K562 (cell line): Measurements from ENCODE around the gene RRAS. TPM values are rescaled to one million over a fixed set of nuclear protein-coding genes. Genes with fewer than 3 reads are reported as not detected.
A peak's percentile ranks its signal among the peaks of the same experiment; 100 is the strongest.

Experiments used
- ATAC-seq: fragments of 200-7000 bp; cut with Tn5 transposase; 3 replicates; pipeline ENCODE4 v1.9.1; 2020; ENCODE audit warnings: moderate library complexity
- BruUV-seq: library from RNA; stranded (reverse); fragments of 400-500 nt; replicated peaks from 2 replicates; lab custom pipeline; 2021; lab: Mats Ljungman, UMichigan
- CTCF ChIA-PET: fragments of 300-600 bp; formaldehyde crosslinking; extraction: SDS; loops from one replicate; lab custom pipeline; 2021; ENCODE audit warnings: low intra/inter-chr PET ratio; lab: Yijun Ruan, JAX
- POLR2A ChIA-PET: fragments of 300-600, 350-650 bp; sonication (Branson Sonifier 250); formaldehyde crosslinking; extraction: SDS; loops from one replicate; lab custom pipeline; 2021; ENCODE audit warnings: antibody characterized with exemption, inconsistent platforms; lab: Yijun Ruan, JAX
- DNase-seq, 4 experiments: peaks; one replicate each; pipeline versions ENCODE4 v3.0.0 to v3.0.0-alpha.2; 2011 to 2018; ENCODE audit warnings: low spot score in 3 of 4, mixed read lengths in 3 of 4; ENCODE audit errors: extremely low read depth in 1 of 4
- FAIRE-seq: peaks from 2 replicates; lab custom pipeline; 2011; peaks lifted over from hg19 to GRCh38; lab: Jason Lieb, UNC
- H2AFZ ChIP-seq: 2 replicates; pipeline ENCODE4 v1.6.0; 2011; ENCODE audit warnings: low read depth, low read length, control low read depth, inconsistent platforms
- H3K27ac ChIP-seq: fragments of 200-600 bp; 3 replicates; pipeline ENCODE4 v1.8.0; 2011; ENCODE audit warnings: low read depth, mild to moderate bottlenecking, control low read depth, inconsistent platforms, low read length, moderate library complexity, mixed read lengths; ENCODE audit errors: extremely low read depth
- H3K27me3 ChIP-seq, 2 experiments: fragments of 300-600 bp in 1 of 2; 2 replicates in 1 of 2; 3 replicates in 1 of 2; pipeline versions ENCODE4 v1.6.0 to v1.8.0; 2011; ENCODE audit warnings: inconsistent platforms in 2 of 2, low read length in 2 of 2, mild to moderate bottlenecking in 1 of 2, mixed read lengths in 1 of 2, moderate library complexity in 1 of 2; ENCODE audit not compliant: control insufficient read depth in 2 of 2, insufficient read depth in 2 of 2
- H3K36me3 ChIP-seq: fragments of 300-600 bp; 3 replicates; pipeline ENCODE4 v1.8.0; 2011; ENCODE audit warnings: mild to moderate bottlenecking, low read length, inconsistent platforms; ENCODE audit not compliant: control insufficient read depth, insufficient read depth
- H3K4me1 ChIP-seq, 2 experiments: fragments of 200-600 bp in 1 of 2; replicated peaks in 1 of 2; 2 replicates in 1 of 2; 3 replicates in 1 of 2; pipeline versions ENCODE4 v1.5.1 to v1.8.0; 2011; ENCODE audit warnings: inconsistent platforms in 2 of 2, low read length in 2 of 2, mild to moderate bottlenecking in 1 of 2, mixed read lengths in 1 of 2, moderate library complexity in 1 of 2; ENCODE audit not compliant: control insufficient read depth in 2 of 2, insufficient read depth in 2 of 2
- H3K4me2 ChIP-seq: 2 replicates; pipeline ENCODE4 v1.6.1; 2011; ENCODE audit warnings: low read length, control low read depth, inconsistent platforms, mixed read lengths; ENCODE audit not compliant: insufficient read depth
- H3K4me3 ChIP-seq: fragments of 200-600 bp; sonication (generic), shearing (Covaris generic); 2 replicates; pipeline ENCODE4 v1.5.1; 2016; ENCODE audit warnings: control low read depth, inconsistent platforms
- H3K79me2 ChIP-seq: fragments of 200-600 bp; 3 replicates; pipeline ENCODE4 v1.8.0; 2011; ENCODE audit warnings: low read length, inconsistent platforms; ENCODE audit not compliant: control insufficient read depth, insufficient read depth
- H3K9ac ChIP-seq, 2 experiments: 2 replicates each; pipeline versions ENCODE4 v1.6.0 to v1.6.1; 2011; ENCODE audit warnings: low read depth in 2 of 2, low read length in 2 of 2, control low read depth in 1 of 2, inconsistent platforms in 1 of 2, mild to moderate bottlenecking in 1 of 2, mixed read lengths in 1 of 2; ENCODE audit not compliant: insufficient read depth in 1 of 2
- H3K9me1 ChIP-seq: one replicate; pipeline ENCODE4 v1.6.0; 2011; ENCODE audit warnings: inconsistent platforms, mild to moderate bottlenecking, low read length, moderate library complexity; ENCODE audit not compliant: control insufficient read depth, insufficient read depth
- H3K9me3 ChIP-seq: replicated peaks from 2 replicates; pipeline ENCODE4 v1.5.1; 2011; ENCODE audit warnings: low read depth, low read length, inconsistent platforms; ENCODE audit not compliant: control insufficient read depth, insufficient read depth
- H4K20me1 ChIP-seq: replicated peaks from 2 replicates; pipeline ENCODE4 v1.6.1; 2011; ENCODE audit warnings: low read length, inconsistent platforms, mixed read lengths; ENCODE audit not compliant: control insufficient read depth, insufficient read depth
- POLR2G ChIP-seq: fragments of 200-400 bp; formaldehyde crosslinking; IDR thresholded peaks from 2 replicates; pipeline ENCODE4 v1.6.1; 2017; ENCODE audit warnings: low read depth, mild to moderate bottlenecking, antibody characterized with exemption, low read length, moderate library complexity
- ZNF316 ChIP-seq: fragments of 450-650 bp; IDR thresholded peaks from 2 replicates; pipeline ENCODE4 v1.6.1; 2016
- WGBS: fragments of 100-300 bp; shearing (Covaris generic); methylation state at CpG from one replicate; pipeline ENCODE4 v1.1.6; 2016; ENCODE audit warnings: low coverage, mixed read lengths; ENCODE audit not compliant: insufficient coverage; ENCODE audit errors: missing lambda C conversion rate; 5-methylcytosine and 5-hydroxymethylcytosine counted together
- in situ Hi-C: fragments of 300-500 bp; cut with MboI; formaldehyde crosslinking; loops from 4 replicates; pipeline ENCODE4 v1.15.0; 2018; ENCODE audit warnings: inconsistent platforms, mixed read lengths
- intact Hi-C: fragments of 100-400 bp; cut with micrococcal nuclease; formaldehyde crosslinking; loops from 2 replicates; pipeline ENCODE4 v1.14.2; 2022
- polyA plus RNA-seq, 8 experiments: library from polyadenylated mRNA; depleted of rRNA in 4 of 8; stranded (reverse) in 5 of 8; unstranded in 3 of 8; fragments of >200 nt; fragmentation: Nextera tagmentation in 2 of 8; fragmentation: Illumina TruSeq in 1 of 8; extraction: Ambion mirVana in 2 of 8; extraction: Trizol in 1 of 8; gene quantifications; 2 replicates each; pipeline versions ENCODE4 v1.2.1 to v1.2.3, GENCODE V29; 2011 to 2014; ENCODE audit warnings: inconsistent platforms in 1 of 8, missing spikeins in 1 of 8
- total RNA-seq, 7 experiments: library from RNA; depleted of rRNA in 6 of 7; stranded (reverse); fragments of >200 nt in 6 of 7; fragmentation: Illumina TruSeq in 2 of 7; extraction: Trizol in 2 of 7; gene quantifications; 2 replicates each; pipeline versions ENCODE4 v1.2.1 to v1.2.3, GENCODE V29; 2011 to 2021; ENCODE audit warnings: low replicate concordance in 1 of 7
- TF ChIP-seq, protein P1 (sequence below): IDR thresholded peaks from 2 replicates; pipeline ENCODE4 v1.6.1; 2016; ENCODE audit warnings: missing genetic modification characterization, missing compliant biosample characterization
- TF ChIP-seq, protein P2 (sequence below): fragments of 450-650 bp; formaldehyde crosslinking; IDR thresholded peaks from 2 replicates; pipeline ENCODE4 v1.4.0; 2022; ENCODE audit warnings: missing genetic modification characterization

The RRAS gene
- total and polyA plus RNA-seq, 9 of the 15 experiments (the other 6 are each of a cell fraction or from before 2014, with no cell fraction given): 0.70 to 17.3 (median 8.2) TPM

GRCh38 chr19:49594157-49594992 lies 45.6 kb downstream of the RRAS start:
- Histone ChIP-seq H3K9me1 (peaks cover 3% of the 10 kb centered on the region), H3K4me1 (peaks cover 10 to 55% of the 10 kb centered on the region in 2 experiments; a peak in 4 of 5 replicates), H3K36me3 (peaks cover 54% of the 10 kb centered on the region), H3K79me2 (peaks cover 45% of the 10 kb centered on the region), H3K9ac (peak overlapping the region in 1 of 2 experiments; percentile 35; a peak in 1 of 4 replicates), H3K9me3 (no peaks in the 10 kb centered on the region), H2AFZ (no peak overlapping the region), H3K27me3 (no peaks in the 10 kb centered on the region), H4K20me1 (peaks cover 6% of the 10 kb centered on the region; the same call in 1 of the 2 replicates), H3K27ac (peak overlapping the region; percentile 58; the same call in 2 of the 3 replicates), H3K4me2 (peak overlapping the region; percentile 79; the same call in 1 of the 2 replicates), H3K4me3 (no peak overlapping the region)
- FAIRE-seq (no peak), ATAC-seq (no peak), DNase-seq (peak in 3 of 4 experiments; percentile 1 to 17 (median 16))
- ChIA-PET CTCF (no interaction called here), POLR2A (interaction anchor here (0.6 to 1.5 kb wide), 2 partner anchors 47 to 286 kb away, joined by 3 to 6 read pairs; partner anchors contain the start of gene SCAF1)
- 91% methylated on average over 23 of the region's 35 CpGs for WGBS
- no TSS peak for BruUV-seq
- TF ChIP-seq, protein P1, sequence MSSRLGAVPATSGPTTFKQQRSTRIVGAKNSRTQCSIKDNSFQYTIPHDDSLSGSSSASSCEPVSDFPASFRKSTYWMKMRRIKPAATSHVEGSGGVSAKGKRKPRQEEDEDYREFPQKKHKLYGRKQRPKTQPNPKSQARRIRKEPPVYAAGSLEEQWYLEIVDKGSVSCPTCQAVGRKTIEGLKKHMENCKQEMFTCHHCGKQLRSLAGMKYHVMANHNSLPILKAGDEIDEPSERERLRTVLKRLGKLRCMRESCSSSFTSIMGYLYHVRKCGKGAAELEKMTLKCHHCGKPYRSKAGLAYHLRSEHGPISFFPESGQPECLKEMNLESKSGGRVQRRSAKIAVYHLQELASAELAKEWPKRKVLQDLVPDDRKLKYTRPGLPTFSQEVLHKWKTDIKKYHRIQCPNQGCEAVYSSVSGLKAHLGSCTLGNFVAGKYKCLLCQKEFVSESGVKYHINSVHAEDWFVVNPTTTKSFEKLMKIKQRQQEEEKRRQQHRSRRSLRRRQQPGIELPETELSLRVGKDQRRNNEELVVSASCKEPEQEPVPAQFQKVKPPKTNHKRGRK (tag): 0 out of 2 replicates have a peak, but pooled peaks have one; percentile 23
- TF ChIP-seq, protein P2, sequence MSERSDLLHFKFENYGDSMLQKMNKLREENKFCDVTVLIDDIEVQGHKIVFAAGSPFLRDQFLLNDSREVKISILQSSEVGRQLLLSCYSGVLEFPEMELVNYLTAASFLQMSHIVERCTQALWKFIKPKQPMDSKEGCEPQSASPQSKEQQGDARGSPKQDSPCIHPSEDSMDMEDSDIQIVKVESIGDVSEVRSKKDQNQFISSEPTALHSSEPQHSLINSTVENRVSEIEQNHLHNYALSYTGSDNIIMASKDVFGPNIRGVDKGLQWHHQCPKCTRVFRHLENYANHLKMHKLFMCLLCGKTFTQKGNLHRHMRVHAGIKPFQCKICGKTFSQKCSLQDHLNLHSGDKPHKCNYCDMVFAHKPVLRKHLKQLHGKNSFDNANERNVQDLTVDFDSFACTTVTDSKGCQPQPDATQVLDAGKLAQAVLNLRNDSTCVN (CRISPR knock-in tag): no peak
- TF ChIP-seq ZNF316 (no peak), POLR2G (peak; percentile 43; the same call in 1 of the 2 replicates)
- in situ Hi-C loops: no loop called here
- intact Hi-C loops: loop anchor here (5.0 kb wide), 2 partner anchors 168 to 437 kb away; partner anchors contain the start of genes HRC, TRPM4 and TSKS
